T-helper 2 cell treated with Interferon-gamma antibody and Interleukin-4, amounts not matched to agents 5 μg/mL and 100 μg/mL, for 36 hours (primary cell): Measurements from ENCODE around the gene DDAH2.

Experiments
- DNase-seq: peaks from one replicate; pipeline ENCODE4 v3.0.0; 2021; ENCODE audit warnings: low spot score
- H3K27ac Mint-ChIP-seq: one replicate; pipeline ENCODE4 v1.8.0; 2021; ENCODE audit warnings: mild to moderate bottlenecking, mixed read lengths
- H3K27me3 Mint-ChIP-seq: one replicate; pipeline ENCODE4 v1.8.0; 2021; ENCODE audit warnings: low read depth, mixed read lengths
- H3K36me3 Mint-ChIP-seq: one replicate; pipeline ENCODE4 v1.8.0; 2021; ENCODE audit warnings: low read depth, mixed read lengths
- H3K4me1 Mint-ChIP-seq: one replicate; pipeline ENCODE4 v1.8.0; 2021; ENCODE audit warnings: low read depth, mixed read lengths
- H3K4me3 Mint-ChIP-seq: one replicate; pipeline ENCODE4 v1.8.0; 2022; ENCODE audit warnings: mild to moderate bottlenecking, moderate library complexity, mixed read lengths
- H3K9me3 Mint-ChIP-seq: one replicate; pipeline ENCODE4 v1.8.0; 2021; ENCODE audit warnings: mixed read lengths

The DDAH2 gene

DNA sequence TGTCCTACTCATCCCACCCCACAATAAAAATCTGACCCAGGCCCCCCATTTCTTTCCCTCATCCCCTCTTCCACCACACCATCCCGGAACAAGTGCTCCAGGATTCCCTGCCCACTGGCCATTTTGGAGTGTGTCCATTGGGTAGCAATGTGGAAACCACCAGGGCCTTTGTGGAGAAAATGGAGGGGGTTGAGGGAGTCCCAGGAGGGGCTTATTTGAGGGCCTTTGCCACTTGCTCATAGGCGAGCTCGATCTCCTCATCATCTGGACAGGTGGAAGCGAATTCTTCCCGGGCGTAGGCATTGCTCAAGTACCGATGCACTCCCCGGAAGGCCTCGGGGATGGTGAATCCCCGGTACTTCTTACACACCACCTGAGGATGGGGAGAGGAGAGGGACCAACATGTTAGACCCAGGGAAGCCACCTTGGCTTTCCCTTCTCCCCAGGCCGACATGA lies 1.6 kb upstream of the DDAH2 start:
- Mint-ChIP-seq H3K4me1 (peaks cover 51% of the 10 kb centered on the region), H3K9me3 (no peaks in the 10 kb centered on the region), H3K36me3 (peaks cover 68% of the 10 kb centered on the region), H3K27ac (no peak overlapping the region), H3K4me3 (peak overlapping the region; percentile 94), H3K27me3 (no peaks in the 10 kb centered on the region)
- no peak for DNase-seq

DNA sequence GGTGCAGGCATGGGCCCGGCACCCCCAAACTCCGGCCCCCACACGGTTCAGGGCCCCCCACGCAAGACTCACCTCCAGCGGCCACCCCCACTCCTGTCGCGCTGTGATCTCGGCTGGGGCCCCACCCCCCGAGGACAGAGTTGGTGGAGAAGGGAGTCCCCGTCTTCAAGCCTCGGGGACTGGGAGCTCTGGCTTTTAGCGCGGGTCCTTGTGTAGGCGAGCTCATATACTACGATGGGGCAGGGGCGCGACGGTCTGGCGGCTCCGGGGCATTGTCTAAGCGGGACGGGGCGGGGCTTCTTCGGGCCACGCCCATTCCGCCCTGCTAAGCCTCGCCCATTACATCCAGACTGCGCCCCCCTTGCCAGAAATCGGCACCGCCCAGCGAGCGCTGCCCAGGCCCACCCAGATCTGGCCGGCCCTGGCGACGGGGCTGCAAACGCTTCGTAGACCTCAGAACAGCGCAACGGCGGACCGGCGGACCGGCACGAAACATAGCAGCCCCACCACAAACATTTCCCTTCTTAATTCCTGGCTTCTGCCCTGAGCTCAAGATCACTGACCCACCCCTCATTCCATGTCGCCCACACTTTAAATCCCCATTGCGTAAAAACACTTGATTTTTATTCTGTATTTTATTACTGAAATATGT lies 1.0 kb upstream of the DDAH2 start:
- Mint-ChIP-seq H3K9me3 (no peaks in the 10 kb centered on the region), H3K27ac (peak overlapping the region; percentile 65), H3K4me3 (peak overlapping the region; percentile 94), H3K27me3 (no peaks in the 10 kb centered on the region), H3K36me3 (peaks cover 64% of the 10 kb centered on the region), H3K4me1 (peaks cover 54% of the 10 kb centered on the region)
- peak; percentile 65 for DNase-seq

DNA sequence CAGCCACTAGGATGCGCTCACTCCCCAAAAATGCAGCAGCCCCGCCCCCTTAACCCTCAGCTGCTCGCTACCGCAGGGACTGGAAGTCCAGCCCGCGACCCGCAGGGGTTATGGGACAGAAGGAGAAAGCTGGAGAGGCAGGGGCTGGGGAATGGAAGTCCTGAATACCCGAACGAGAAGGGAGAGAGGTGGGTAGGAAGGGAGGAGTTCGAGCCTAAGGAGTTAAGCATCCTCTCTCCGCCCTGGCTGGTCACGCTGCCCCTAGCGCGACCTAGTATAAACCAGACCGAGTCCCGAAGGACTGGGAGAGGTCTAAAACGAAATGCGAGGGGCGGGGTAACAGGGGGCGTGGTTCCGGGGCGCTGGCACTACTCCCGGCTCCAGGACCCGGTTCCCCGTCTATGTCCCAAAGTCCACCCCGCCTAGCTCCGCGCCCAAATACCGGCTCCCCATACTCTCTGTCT lies 448 bp upstream of the DDAH2 start:
- H3K9me3 Mint-ChIP-seq, result no peaks in the 10 kb centered on the region
- H3K4me3 Mint-ChIP-seq, result peak overlapping the region; percentile 94
- peak; percentile 76 for DNase-seq
- H3K27me3 Mint-ChIP-seq, result no peaks in the 10 kb centered on the region
- H3K4me1 Mint-ChIP-seq, result peaks cover 55% of the 10 kb centered on the region
- peaks cover 59% of the 10 kb centered on the region for H3K36me3 Mint-ChIP-seq
- peak overlapping the region; percentile 86 for H3K27ac Mint-ChIP-seq

DNA sequence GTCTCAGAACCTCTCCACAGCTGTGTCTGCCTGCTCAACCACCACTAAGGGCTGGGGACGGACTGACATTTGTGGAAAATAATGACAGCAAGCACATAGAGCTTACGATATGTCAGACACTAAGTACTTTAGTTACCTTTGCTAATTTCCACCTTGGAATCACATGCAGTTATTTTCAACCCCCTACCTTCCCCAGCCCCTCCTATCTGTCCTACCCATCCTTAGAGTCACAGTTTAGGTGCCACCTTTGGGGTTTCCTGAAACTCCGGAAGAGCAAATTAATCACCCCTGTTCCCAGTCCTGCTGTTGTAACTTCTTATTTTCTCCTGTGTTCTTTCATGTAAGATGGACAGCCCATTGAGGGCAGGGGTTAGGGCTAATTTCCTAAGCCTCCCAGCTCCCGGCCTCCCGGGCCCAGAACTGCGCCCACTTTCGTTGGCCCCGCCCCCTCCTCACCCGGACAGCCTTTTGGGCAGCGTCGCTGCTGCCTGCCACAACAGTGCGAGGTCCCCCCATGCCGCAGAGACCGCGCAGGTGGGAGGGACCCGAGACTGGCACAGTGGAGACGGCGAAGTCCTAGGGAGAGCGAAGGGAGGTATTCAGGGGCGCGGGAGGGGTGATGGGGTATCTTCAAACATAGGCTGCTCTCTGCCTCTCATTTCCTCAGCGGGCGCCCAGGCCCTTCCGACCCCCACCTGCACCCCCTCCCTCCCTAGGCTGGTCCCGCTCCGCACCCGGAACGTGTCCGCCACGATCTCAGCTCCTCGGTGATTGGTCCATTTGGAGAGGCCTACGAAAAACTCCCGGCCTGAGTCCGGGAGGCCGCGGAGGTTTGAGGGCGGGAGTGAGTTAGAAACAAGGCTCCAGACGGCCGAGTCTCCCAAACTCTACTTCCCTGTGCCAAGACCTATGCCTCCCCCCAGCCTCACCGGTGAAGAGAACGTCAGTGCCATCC lies 1.1 kb downstream of the DDAH2 start:
- H3K36me3 Mint-ChIP-seq, result peaks cover 45% of the 10 kb centered on the region
- H3K27me3 Mint-ChIP-seq, result no peaks in the 10 kb centered on the region
- no peak for DNase-seq
- H3K4me1 Mint-ChIP-seq, result peaks cover 46% of the 10 kb centered on the region
- peak overlapping the region; percentile 94 for H3K4me3 Mint-ChIP-seq
- H3K9me3 Mint-ChIP-seq, result no peaks in the 10 kb centered on the region
- H3K27ac Mint-ChIP-seq, result peak overlapping the region; percentile 80

DNA sequence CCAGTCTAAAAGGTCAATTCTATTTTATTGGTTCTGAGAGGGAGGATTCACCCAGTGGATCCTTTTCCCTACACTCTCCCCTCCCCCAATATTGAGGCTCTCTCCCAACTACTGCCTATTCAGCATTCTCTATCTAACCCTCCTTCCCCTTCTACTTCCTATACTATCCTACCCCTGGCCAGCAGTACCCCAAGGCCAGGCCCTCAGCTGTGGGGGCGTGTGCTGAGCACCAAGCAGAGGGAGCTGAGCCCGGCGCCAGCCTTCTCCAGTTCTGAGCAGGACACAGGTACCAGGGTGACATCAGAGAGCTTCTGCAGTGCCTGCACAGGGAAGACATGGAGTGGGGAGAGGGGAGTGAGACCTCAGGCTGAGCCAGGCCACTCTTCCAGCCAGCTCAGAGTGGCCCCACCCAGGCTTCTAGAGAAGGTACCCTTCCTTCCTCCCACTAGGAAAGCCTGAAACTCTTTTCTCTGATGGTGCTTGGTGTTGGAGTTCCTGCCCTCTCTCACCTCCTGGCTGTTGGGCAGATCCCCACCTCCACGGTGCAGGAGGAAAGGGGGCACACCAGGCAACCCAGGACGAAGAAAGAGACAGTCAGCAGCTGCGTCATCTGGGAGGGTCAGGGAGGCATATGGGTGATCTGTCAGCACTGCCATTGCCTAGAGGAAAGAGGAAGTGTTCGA lies 1.9 kb downstream of the DDAH2 start:
- no peak for DNase-seq
- Mint-ChIP-seq H3K27ac (peak overlapping the region; percentile 80), H3K9me3 (no peaks in the 10 kb centered on the region), H3K4me1 (peaks cover 45% of the 10 kb centered on the region), H3K36me3 (peaks cover 42% of the 10 kb centered on the region), H3K4me3 (peak overlapping the region; percentile 75), H3K27me3 (no peaks in the 10 kb centered on the region)

DNA sequence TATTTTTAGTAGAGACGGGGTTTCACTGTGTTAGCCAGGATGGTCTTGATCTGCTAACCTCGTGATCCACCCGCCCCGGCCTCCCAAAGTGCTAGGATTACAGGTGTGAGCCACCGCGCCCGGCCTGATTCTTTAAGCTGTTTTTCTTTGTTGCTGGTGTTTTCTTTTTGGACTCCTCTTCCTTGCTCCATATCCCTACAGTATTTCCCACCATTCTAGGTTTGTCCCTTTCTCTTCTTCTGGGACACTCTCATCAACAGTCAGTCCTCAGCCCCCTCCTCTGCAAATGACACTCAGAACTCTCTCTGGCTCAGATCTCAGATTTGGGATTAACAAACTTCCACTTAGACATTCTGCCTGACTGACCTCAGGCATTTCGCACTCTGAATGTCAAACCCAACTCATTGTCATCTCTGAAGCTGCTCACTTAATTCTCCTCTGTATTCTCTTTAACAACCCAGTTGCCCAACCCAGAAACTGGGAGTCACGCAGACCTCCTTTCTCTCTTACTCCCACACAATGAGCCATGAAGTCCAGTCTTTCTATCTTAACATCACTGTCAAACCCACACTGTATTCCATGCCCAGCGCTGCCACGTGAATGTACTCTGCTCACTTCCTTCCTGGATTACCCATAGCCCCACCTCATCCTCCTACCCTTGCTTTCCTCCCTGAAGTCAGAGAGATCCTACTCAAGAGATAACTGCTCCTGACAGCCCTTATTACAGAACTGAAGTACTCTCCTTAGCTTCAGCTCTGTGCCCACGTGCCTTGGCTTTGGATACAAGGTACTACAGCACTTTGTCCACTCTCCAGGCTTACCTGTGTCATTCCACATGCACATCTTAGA lies 3.4 kb downstream of the DDAH2 start:
- peak; percentile 34 for DNase-seq
- Mint-ChIP-seq H3K4me1 (peaks cover 44% of the 10 kb centered on the region), H3K36me3 (peaks cover 31% of the 10 kb centered on the region), H3K27ac (peak overlapping the region; percentile 61), H3K27me3 (peaks cover 2% of the 10 kb centered on the region), H3K9me3 (no peaks in the 10 kb centered on the region), H3K4me3 (no peak overlapping the region)

DNA sequence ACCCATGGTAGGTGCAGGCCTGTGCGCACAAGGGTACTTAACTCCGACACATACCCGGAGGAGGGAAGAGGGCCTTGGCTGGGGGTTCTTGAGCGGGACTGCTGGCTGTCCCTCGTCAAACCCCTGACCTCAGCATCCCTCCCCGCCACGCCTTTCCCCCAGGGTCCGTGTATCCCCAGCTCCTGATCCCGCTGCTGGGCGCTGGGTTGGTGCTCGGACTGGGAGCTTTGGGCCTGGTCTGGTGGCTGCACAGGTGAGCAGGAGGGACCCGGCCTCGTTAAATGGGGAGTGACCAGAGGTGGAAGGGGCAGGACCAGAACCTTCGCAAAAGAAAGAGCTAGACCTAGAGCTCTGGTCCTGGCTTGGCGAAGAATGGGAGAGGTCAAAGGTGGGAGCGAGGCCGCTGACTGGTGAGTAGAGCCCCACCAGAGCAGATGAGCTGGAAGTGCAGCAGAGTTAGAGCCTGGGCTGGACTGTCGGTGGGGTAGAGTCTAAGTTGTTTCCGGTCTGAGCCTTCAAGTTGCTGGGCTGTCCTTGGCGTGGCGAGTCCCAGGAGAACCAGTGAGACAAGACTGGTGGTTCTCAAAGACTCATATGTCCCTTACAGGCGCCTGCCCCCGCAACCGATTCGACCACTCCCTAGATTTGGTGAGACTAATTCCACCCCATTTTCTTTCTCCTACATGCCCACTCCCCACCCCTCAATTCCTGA lies 5.0 kb downstream of the DDAH2 start:
- peaks cover 20% of the 10 kb centered on the region for H3K36me3 Mint-ChIP-seq
- H3K27ac Mint-ChIP-seq, result no peak overlapping the region
- no peaks in the 10 kb centered on the region for H3K9me3 Mint-ChIP-seq
- no peak for DNase-seq
- no peak overlapping the region for H3K4me3 Mint-ChIP-seq
- peaks cover 2% of the 10 kb centered on the region for H3K27me3 Mint-ChIP-seq
- H3K4me1 Mint-ChIP-seq, result peaks cover 34% of the 10 kb centered on the region

DNA sequence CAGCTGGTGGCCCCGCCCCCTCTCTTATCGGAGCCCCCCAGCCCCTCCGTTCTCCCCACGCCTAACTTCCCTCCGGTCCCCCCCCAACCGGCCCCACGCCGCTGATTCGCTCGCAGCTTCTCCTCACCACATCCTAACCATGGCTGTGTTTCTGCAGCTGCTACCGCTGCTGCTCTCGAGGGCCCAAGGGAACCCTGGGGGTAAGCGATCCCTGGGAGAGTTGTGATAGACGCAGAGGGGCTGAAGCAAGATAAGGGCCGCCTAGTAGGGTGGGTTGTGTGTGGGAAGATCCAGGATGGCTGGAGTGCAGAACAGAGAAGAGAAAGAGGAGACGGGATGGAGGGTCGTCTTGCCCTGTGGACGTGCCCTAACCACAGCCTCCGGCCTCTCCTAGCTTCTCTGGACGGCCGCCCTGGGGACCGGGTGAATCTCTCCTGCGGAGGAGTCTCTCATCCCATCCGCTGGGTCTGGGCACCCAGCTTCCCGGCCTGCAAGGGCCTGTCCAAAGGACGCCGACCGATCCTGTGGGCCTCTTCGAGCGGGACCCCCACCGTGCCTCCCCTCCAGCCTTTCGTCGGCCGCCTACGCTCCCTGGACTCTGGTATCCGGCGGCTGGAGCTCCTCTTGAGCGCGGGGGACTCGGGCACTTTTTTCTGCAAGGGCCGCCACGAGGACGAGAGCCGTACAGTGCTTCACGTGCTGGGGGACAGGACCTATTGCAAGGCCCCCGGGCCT lies 5.7 kb downstream of the DDAH2 start, which contains the start of gene MPIG6B:
MPIG6B (plus strand) TSS at position 129 of the 735 bp plus-strand sequence; CDS start at position 140, 11 bp downstream.
- Mint-ChIP-seq H3K9me3 (no peaks in the 10 kb centered on the region), H3K4me3 (no peak within 1 kb of the TSS), H3K27ac (no peak within 1 kb of the TSS), H3K4me1 (peaks cover 33% of the 10 kb centered on the region), H3K36me3 (peaks cover 18% of the 10 kb centered on the region), H3K27me3 (peaks cover 2% of the 10 kb centered on the region)
- DNase-seq, result no peak

DNA sequence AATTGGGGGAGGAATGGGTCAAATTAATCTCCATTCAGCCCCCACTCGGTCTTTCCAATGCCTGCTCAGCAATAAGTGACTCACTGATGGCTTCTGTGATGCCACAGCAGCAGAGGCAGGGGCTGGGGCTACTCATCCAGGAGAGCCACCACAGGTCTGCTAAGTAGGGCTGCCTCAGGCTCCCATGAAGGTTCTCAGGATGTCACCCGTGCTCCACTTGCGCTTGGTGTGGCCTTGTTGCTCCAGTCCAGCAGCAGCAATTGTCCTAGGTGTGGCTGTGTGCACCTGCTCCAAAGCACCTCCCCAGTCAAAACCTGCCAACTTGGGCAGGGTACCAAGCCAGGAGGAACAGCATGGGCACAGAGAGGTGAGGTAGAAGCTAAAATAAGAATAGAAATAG lies 6.9 kb downstream of the DDAH2 start:
- H3K4me3 Mint-ChIP-seq, result no peak overlapping the region
- no peaks in the 10 kb centered on the region for H3K9me3 Mint-ChIP-seq
- DNase-seq, result no peak
- peaks cover 13% of the 10 kb centered on the region for H3K36me3 Mint-ChIP-seq
- peaks cover 25% of the 10 kb centered on the region for H3K4me1 Mint-ChIP-seq
- no peak overlapping the region for H3K27ac Mint-ChIP-seq
- H3K27me3 Mint-ChIP-seq, result peaks cover 2% of the 10 kb centered on the region

DNA sequence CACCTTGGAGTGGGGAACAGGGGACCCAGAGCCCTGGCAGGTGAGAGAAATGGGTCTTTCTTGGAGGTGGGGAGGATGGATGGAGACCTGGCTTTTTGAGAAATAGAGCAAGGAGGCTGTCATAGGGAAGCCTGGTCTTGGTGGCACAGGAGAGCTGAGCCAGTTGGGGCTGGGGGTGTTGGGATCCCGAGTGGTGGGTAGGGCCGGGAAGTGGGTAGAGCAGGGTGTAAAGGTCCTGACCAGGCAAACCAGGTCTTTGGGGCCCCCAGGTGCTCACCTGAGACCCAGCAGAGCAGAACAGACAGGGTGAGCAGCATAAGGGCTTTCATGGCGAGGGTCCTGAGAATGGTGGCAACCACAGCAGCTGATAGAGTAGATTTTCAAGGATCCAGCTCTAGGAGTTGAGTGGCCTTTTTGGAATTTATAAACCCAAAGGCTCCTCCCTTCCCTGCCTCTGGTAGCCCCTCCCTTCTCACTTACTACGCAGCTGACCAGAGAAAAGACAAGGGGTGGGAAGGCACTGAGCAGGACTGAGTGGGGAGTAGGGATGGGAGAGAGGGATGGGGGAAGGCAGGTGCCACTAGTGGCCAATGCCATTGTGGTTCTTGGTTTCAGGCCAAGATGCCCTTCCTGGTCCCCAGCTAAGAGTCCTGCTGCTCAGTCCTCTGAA lies 7.6 kb downstream of the DDAH2 start, which contains the start of gene LY6G6C:
LY6G6C (minus strand) TSS at position 396 of the 670 bp plus-strand sequence; CDS start at position 329, 67 bp downstream.
- no peak for DNase-seq
- Mint-ChIP-seq H3K4me1 (peaks cover 19% of the 10 kb centered on the region), H3K4me3 (no peak within 1 kb of the TSS), H3K27me3 (peaks cover 2% of the 10 kb centered on the region), H3K9me3 (no peaks in the 10 kb centered on the region), H3K36me3 (peaks cover 8% of the 10 kb centered on the region), H3K27ac (no peak within 1 kb of the TSS)

DNA sequence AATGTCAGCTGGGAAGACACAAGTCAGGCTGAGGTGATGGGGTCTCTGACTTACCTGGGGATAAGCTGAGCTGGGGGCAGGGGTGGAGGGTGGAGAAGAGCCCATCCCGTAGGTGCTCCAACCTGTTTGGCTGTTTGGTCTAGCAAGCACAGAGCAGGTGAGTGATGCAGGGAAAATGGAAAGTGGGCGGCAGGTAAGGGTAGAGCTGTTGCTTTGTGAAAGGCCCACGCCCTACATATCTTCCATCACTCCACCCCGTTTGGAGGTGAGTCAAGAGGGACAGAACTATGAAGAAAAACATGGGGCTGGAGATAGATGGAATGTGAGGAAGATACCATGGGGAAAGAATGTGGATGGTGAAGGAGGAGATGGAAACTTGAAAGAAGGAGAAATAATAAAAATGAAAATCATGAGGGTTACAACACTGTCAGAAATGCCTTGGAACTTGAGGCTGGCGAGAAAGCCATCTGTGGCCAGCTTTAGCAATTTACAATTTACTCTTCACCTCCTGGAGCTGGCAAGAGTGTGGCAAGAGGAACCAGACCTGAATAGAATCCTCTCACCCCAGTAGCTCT lies 8.8 kb downstream of the DDAH2 start:
- no peaks in the 10 kb centered on the region for H3K9me3 Mint-ChIP-seq
- H3K36me3 Mint-ChIP-seq, result no peaks in the 10 kb centered on the region
- H3K4me1 Mint-ChIP-seq, result peaks cover 8% of the 10 kb centered on the region
- no peak overlapping the region for H3K4me3 Mint-ChIP-seq
- H3K27me3 Mint-ChIP-seq, result peaks cover 2% of the 10 kb centered on the region
- no peak overlapping the region for H3K27ac Mint-ChIP-seq
- DNase-seq, result no peak
